ENCODE measurements around the gene TOMM6.

Gene TOMM6

DNA sequence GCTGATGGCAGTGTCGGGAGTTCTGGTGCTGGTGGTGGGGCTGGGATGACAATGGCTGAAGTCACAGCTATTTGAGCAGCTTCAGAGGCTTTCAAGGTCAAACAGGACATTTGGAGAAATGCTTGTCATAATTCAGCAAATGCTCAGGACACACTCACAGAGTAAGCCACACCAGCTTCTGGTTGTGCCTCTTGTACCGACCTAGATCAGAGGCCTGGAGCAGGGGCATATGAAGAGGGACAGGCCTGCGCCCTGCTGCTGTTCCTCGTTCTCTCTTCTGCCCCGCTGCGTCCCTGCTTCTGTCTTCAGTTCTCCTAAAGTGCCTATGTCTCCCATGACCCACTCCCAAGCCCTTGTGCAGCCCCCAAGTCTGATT lies 39.4 kb upstream of the TOMM6 start:
- Histone ChIP-seq H3K9me3 (ENCODE audit: control insufficient read depth in 2 of 2, low read length in 2 of 2) (no peaks in the 10 kb centered on the region), H3K27ac (ENCODE audit: low read depth in 2 of 2, low read length in 2 of 2) (no peak overlapping the region)

GRCh38 chr6:41748542-41748941 lies 39.0 kb upstream of the TOMM6 start:
- Histone ChIP-seq H3K9me3 (ENCODE audit: control insufficient read depth in 2 of 2, low read length in 2 of 2) (no peaks in the 10 kb centered on the region), H3K27ac (ENCODE audit: low read depth in 2 of 2, low read length in 2 of 2) (no peak overlapping the region), H3K9ac (ENCODE audit: low read depth in 1 of 2, low read length in 2 of 2) (no peak overlapping the region), H3K4me1 (ENCODE audit: control insufficient read depth in 2 of 2, insufficient read depth in 2 of 2, low read length in 2 of 2) (no peaks in the 10 kb centered on the region), H3K4me3 (ENCODE audit: low read length in 2 of 2) (no peak overlapping the region), H3K36me3 (ENCODE audit: control insufficient read depth in 2 of 2, insufficient read depth in 2 of 2, low read length in 2 of 2) (no peaks in the 10 kb centered on the region), H3K27me3 (ENCODE audit: control insufficient read depth in 2 of 2, insufficient read depth in 2 of 2, low read length in 2 of 2) (no peaks in the 10 kb centered on the region)

More for the DNA sequence above, 39.4 kb upstream of the TOMM6 start:
- Histone ChIP-seq H3K27me3 (ENCODE audit: control insufficient read depth in 2 of 2, insufficient read depth in 2 of 2, low read length in 2 of 2) (no peaks in the 10 kb centered on the region), H3K4me1 (ENCODE audit: control insufficient read depth in 2 of 2, insufficient read depth in 2 of 2, low read length in 2 of 2) (no peaks in the 10 kb centered on the region), H3K4me3 (ENCODE audit: low read length in 2 of 2) (no peak overlapping the region), H3K9ac (ENCODE audit: low read depth in 1 of 2, low read length in 2 of 2) (no peak overlapping the region), H3K36me3 (ENCODE audit: control insufficient read depth in 2 of 2, insufficient read depth in 2 of 2, low read length in 2 of 2) (no peaks in the 10 kb centered on the region)

- H3K9ac ChIP-seq (ENCODE audit: low read depth in 1 of 2, low read length in 2 of 2): no peak overlapping the region
- H3K9me3 ChIP-seq (ENCODE audit: control insufficient read depth in 2 of 2, low read length in 2 of 2): no peaks in the 10 kb centered on the region
- H3K27me3 ChIP-seq (ENCODE audit: control insufficient read depth in 2 of 2, insufficient read depth in 2 of 2, low read length in 2 of 2): no peaks in the 10 kb centered on the region
- H3K4me1 ChIP-seq (ENCODE audit: control insufficient read depth in 2 of 2, insufficient read depth in 2 of 2, low read length in 2 of 2): no peaks in the 10 kb centered on the region
- H3K4me3 ChIP-seq (ENCODE audit: low read length in 2 of 2): no peak overlapping the region
- no peak overlapping the region for H3K27ac ChIP-seq (ENCODE audit: low read depth in 2 of 2, low read length in 2 of 2)
- H3K36me3 ChIP-seq (ENCODE audit: control insufficient read depth in 2 of 2, insufficient read depth in 2 of 2, low read length in 2 of 2): no peaks in the 10 kb centered on the region
These were observed 37.1 kb upstream of the TOMM6 start for GRCh38 chr6:41750374-41750773.

DNA sequence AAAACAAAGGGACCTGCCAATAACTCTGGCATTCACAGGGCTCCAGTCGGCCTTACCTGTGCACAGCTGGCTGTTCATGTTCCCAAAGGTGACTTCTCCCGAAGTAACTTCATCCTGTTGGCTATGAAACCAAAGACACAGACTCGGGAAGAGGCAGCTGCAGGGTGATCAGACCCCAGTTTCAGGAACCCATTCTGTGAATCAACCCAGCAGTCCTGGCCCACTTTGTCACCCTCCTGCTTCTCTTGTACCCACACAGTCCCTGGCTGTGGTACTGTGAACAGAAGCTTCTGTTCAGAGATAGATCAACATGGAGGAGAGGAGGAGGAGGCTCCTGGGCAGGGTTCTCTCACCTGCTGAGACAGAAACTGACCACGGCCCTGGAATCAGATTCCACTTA lies 31.6 kb upstream of the TOMM6 start:
- no peaks in the 10 kb centered on the region for H3K9me3 ChIP-seq (ENCODE audit: control insufficient read depth in 2 of 2, low read length in 2 of 2)
- no peak overlapping the region for H3K9ac ChIP-seq (ENCODE audit: low read depth in 1 of 2, low read length in 2 of 2)
- H3K4me1 ChIP-seq (ENCODE audit: control insufficient read depth in 2 of 2, insufficient read depth in 2 of 2, low read length in 2 of 2): no peaks in the 10 kb centered on the region
- no peak overlapping the region for H3K4me3 ChIP-seq (ENCODE audit: low read length in 2 of 2)
- H3K27me3 ChIP-seq (ENCODE audit: control insufficient read depth in 2 of 2, insufficient read depth in 2 of 2, low read length in 2 of 2): no peaks in the 10 kb centered on the region
- H3K36me3 ChIP-seq (ENCODE audit: control insufficient read depth in 2 of 2, insufficient read depth in 2 of 2, low read length in 2 of 2): no peaks in the 10 kb centered on the region
- H3K27ac ChIP-seq (ENCODE audit: low read depth in 2 of 2, low read length in 2 of 2): no peak overlapping the region

- H3K4me3 ChIP-seq (ENCODE audit: low read length in 2 of 2): no peak overlapping the region
- H3K27me3 ChIP-seq (ENCODE audit: control insufficient read depth in 2 of 2, insufficient read depth in 2 of 2, low read length in 2 of 2): no peaks in the 10 kb centered on the region
- no peaks in the 10 kb centered on the region for H3K9me3 ChIP-seq (ENCODE audit: control insufficient read depth in 2 of 2, low read length in 2 of 2)
- H3K27ac ChIP-seq (ENCODE audit: low read depth in 2 of 2, low read length in 2 of 2): no peak overlapping the region
- no peak overlapping the region for H3K9ac ChIP-seq (ENCODE audit: low read depth in 1 of 2, low read length in 2 of 2)
- no peaks in the 10 kb centered on the region for H3K36me3 ChIP-seq (ENCODE audit: control insufficient read depth in 2 of 2, insufficient read depth in 2 of 2, low read length in 2 of 2)
- no peaks in the 10 kb centered on the region for H3K4me1 ChIP-seq (ENCODE audit: control insufficient read depth in 2 of 2, insufficient read depth in 2 of 2, low read length in 2 of 2)
These were observed 31.1 kb upstream of the TOMM6 start for GRCh38 chr6:41756354-41756753.

- no peaks in the 10 kb centered on the region for H3K9me3 ChIP-seq (ENCODE audit: control insufficient read depth in 2 of 2, low read length in 2 of 2)
- no peak overlapping the region for H3K27ac ChIP-seq (ENCODE audit: low read depth in 2 of 2, low read length in 2 of 2)
- H3K4me3 ChIP-seq (ENCODE audit: low read length in 2 of 2): no peak overlapping the region
- no peaks in the 10 kb centered on the region for H3K36me3 ChIP-seq (ENCODE audit: control insufficient read depth in 2 of 2, insufficient read depth in 2 of 2, low read length in 2 of 2)
- H3K27me3 ChIP-seq (ENCODE audit: control insufficient read depth in 2 of 2, insufficient read depth in 2 of 2, low read length in 2 of 2): no peaks in the 10 kb centered on the region
- no peak overlapping the region for H3K9ac ChIP-seq (ENCODE audit: low read depth in 1 of 2, low read length in 2 of 2)
- H3K4me1 ChIP-seq (ENCODE audit: control insufficient read depth in 2 of 2, insufficient read depth in 2 of 2, low read length in 2 of 2): no peaks in the 10 kb centered on the region
These were observed 30.2 kb upstream of the TOMM6 start for GRCh38 chr6:41757271-41757670.

DNA sequence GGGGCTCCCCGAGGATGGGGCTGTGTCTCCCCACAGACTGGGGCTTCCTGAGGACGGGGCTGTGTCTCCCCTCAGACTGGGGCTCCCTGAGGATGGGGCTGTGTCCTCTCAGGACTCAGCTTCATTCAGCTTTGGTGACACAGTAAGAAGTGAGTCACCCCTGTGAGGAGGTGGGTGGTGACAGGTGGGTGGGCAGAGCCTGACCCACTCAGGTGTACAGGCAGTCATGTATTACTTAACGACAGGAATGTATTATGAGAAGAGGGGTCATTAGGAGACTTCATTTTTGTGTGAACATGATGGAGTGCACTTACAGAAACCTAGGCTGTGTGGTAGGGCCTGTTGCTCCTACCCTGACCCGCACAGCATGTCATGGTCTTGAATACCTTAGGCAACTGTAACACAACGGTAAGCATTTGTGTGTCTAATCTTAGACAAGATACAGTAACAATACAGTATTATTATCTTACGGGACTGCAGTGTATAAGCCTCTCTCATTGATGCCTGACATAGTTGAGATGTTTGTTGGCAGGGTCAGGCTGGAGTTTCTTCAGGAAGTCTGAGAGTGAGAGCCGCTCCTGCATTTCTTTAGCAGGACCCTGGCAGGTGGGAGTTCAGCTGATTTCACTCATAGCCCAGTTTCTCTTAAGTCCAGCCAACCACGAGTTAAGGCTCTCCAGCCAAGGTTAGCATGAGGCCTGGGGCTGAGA lies 29.4 kb upstream of the TOMM6 start:
- no peak overlapping the region for H3K9ac ChIP-seq (ENCODE audit: low read depth in 1 of 2, low read length in 2 of 2)
- H3K27ac ChIP-seq (ENCODE audit: low read depth in 2 of 2, low read length in 2 of 2): no peak overlapping the region
- no peaks in the 10 kb centered on the region for H3K4me1 ChIP-seq (ENCODE audit: control insufficient read depth in 2 of 2, insufficient read depth in 2 of 2, low read length in 2 of 2)
- H3K27me3 ChIP-seq (ENCODE audit: control insufficient read depth in 2 of 2, insufficient read depth in 2 of 2, low read length in 2 of 2): no peaks in the 10 kb centered on the region
- H3K4me3 ChIP-seq (ENCODE audit: low read length in 2 of 2): no peak overlapping the region
- H3K36me3 ChIP-seq (ENCODE audit: control insufficient read depth in 2 of 2, insufficient read depth in 2 of 2, low read length in 2 of 2): no peaks in the 10 kb centered on the region
- H3K9me3 ChIP-seq (ENCODE audit: control insufficient read depth in 2 of 2, low read length in 2 of 2): no peaks in the 10 kb centered on the region

- H3K9me3 ChIP-seq (ENCODE audit: control insufficient read depth in 2 of 2, low read length in 2 of 2): no peaks in the 10 kb centered on the region
- no peak overlapping the region for H3K27ac ChIP-seq (ENCODE audit: low read depth in 2 of 2, low read length in 2 of 2)
- H3K27me3 ChIP-seq (ENCODE audit: control insufficient read depth in 2 of 2, insufficient read depth in 2 of 2, low read length in 2 of 2): no peaks in the 10 kb centered on the region
- H3K4me1 ChIP-seq (ENCODE audit: control insufficient read depth in 2 of 2, insufficient read depth in 2 of 2, low read length in 2 of 2): no peaks in the 10 kb centered on the region
- no peak overlapping the region for H3K9ac ChIP-seq (ENCODE audit: low read depth in 1 of 2, low read length in 2 of 2)
- no peaks in the 10 kb centered on the region for H3K36me3 ChIP-seq (ENCODE audit: control insufficient read depth in 2 of 2, insufficient read depth in 2 of 2, low read length in 2 of 2)
- no peak overlapping the region for H3K4me3 ChIP-seq (ENCODE audit: low read length in 2 of 2)
These were observed 28.9 kb upstream of the TOMM6 start for GRCh38 chr6:41758641-41759035.

DNA sequence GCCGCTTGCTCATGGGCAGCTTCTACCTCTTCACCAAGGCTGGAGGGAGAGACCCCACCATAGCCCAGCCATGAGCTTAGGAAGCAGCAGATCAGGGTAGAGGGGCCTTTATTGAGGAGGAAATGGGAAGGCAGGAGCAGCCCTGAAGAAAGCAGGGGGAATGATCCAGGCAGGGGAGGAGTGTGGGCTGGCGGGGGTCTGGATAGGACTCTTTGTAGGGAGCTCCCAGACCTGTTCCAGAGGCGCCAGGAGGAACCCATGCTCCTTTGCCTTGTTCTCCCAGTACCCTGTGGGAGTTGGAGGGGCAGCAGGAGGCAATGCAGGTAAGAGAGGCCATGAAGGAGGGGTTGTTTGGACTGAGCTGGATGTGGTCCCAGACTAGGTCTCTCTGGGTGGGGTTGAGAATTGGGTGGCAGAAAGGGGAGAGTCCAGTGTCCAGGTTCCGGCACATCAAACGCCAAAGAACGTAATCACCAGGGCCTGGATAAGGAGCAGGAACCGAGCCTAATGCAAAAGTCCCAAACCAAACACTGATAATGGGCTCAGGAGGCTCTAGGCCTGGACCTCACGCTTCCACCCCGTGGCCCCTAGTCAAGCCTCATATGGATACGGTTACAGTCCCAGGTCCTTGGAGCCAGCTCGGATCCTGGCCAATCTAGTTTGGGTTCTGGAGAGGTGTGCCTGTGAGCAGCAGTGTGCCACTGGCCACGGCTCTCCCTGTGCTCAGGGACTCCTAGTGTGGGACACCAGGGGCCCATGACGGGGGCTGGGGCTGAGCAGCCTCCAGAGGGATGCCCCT lies 28.2 kb upstream of the TOMM6 start:
- Histone ChIP-seq H3K27ac (ENCODE audit: low read depth in 2 of 2, low read length in 2 of 2) (no peak overlapping the region), H3K9me3 (ENCODE audit: control insufficient read depth in 2 of 2, low read length in 2 of 2) (no peaks in the 10 kb centered on the region), H3K9ac (ENCODE audit: low read depth in 1 of 2, low read length in 2 of 2) (no peak overlapping the region), H3K4me1 (ENCODE audit: control insufficient read depth in 2 of 2, insufficient read depth in 2 of 2, low read length in 2 of 2) (no peaks in the 10 kb centered on the region), H3K36me3 (ENCODE audit: control insufficient read depth in 2 of 2, insufficient read depth in 2 of 2, low read length in 2 of 2) (no peaks in the 10 kb centered on the region), H3K4me3 (ENCODE audit: low read length in 2 of 2) (no peak overlapping the region), H3K27me3 (ENCODE audit: control insufficient read depth in 2 of 2, insufficient read depth in 2 of 2, low read length in 2 of 2) (no peaks in the 10 kb centered on the region)

DNA sequence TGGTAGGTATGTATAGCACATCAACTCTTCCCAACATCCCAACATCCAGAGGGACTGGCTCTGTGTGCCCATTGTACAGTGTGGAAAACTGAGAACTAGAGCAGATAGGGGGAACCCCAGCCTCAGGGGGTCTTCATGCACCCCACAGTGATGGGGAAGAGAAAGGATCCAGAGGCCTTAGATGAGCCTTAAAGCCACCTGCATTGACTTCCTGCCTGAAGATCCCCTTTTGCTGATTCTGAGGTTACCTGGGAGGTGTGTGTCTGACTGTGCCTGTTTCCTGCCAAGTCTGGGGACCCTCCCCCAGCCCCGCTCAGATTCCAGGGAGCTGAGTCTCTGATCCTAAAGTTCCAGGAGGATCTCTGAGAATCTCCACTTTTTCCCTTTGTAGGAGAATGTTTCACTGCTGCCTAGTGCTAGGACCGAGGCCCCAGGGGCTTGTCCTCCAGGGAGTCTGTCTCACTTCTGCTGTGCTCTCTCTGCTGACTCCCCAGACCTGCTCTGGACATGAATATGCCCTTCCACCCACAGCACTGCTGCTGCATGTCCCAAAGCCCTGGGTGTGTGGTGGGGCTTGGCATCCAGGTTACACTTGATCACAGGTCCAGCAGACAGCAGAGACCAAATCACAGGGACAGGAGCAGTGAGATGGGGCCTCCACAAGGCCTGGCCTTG lies 27.5 kb upstream of the TOMM6 start:
- H3K9me3 ChIP-seq (ENCODE audit: control insufficient read depth in 2 of 2, low read length in 2 of 2): no peaks in the 10 kb centered on the region
- no peak overlapping the region for H3K9ac ChIP-seq (ENCODE audit: low read depth in 1 of 2, low read length in 2 of 2)
- no peaks in the 10 kb centered on the region for H3K4me1 ChIP-seq (ENCODE audit: control insufficient read depth in 2 of 2, insufficient read depth in 2 of 2, low read length in 2 of 2)
- H3K27ac ChIP-seq (ENCODE audit: low read depth in 2 of 2, low read length in 2 of 2): no peak overlapping the region
- no peak overlapping the region for H3K4me3 ChIP-seq (ENCODE audit: low read length in 2 of 2)
- no peaks in the 10 kb centered on the region for H3K27me3 ChIP-seq (ENCODE audit: control insufficient read depth in 2 of 2, insufficient read depth in 2 of 2, low read length in 2 of 2)
- no peaks in the 10 kb centered on the region for H3K36me3 ChIP-seq (ENCODE audit: control insufficient read depth in 2 of 2, insufficient read depth in 2 of 2, low read length in 2 of 2)
